Measurements from ENCODE around the gene GJA4.

Gene GJA4

DNA sequence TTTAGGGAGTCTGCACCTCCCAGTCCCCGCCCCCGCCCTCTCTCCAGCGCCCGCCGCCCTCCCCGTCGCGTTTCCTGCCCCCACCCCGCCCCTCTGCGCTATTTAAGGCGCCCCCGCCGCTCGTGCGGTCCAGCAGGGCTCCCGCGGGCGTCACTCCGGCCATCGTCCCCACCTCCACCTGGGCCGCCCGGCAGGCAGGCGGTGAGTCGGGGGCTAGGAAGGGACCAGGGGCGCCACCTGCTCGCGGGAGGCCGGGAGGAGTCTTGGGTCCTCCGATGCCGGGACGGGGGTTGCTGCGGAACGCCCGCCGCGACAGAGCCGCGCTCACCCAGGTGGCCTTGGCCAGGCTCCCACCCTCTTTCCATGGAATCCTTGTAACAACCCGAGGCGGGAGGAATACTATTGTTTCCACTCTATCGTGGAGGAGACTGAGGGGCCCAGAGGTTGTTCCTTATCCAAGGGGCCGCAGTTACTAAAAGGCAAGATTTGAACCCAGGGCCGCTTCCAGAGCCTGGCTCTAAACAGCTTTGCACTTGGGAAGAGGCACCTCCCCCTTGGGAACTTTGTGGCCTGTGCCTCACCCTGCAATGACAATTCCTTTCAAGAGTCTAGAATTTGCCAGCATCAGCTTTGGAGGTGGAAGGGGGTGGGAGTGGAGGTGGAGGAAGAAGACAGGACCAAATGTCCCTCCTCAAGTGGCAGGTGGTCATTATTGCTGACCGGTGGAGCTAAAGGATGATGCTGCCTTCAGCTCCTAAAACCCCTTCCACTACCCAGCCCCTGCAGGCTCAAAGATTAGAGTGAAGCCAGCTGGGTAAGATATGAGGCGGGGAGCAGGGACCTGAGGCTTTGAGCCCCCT lies at the start of gene GJA4:
Gene GJA4, plus strand, starts transcription at position 132 of the 860 bp plus-strand sequence. CDS start 1,215 bp downstream, outside the sequence.
- no peak for DNase-seq

DNA sequence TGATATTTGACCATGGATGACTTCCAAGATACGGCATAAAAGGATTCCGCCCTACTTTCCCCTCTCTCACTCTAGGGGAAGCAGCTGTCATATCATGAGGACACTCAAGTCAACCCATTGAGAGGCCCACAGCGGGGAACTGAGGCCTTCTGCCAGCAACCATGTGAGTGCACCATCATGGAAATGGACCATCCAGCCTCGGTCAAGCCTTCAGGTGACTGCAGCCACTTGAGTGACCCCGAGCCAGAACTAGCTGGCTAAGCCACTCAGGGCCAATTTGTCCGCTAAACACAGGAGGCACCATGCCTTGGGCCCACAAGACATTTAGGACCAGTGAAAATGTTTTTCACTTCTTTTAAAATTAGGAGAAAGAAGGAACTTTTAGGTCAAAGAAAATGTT lies 49.0 kb upstream of the GJA4 start:
- no peak for DNase-seq

DNA sequence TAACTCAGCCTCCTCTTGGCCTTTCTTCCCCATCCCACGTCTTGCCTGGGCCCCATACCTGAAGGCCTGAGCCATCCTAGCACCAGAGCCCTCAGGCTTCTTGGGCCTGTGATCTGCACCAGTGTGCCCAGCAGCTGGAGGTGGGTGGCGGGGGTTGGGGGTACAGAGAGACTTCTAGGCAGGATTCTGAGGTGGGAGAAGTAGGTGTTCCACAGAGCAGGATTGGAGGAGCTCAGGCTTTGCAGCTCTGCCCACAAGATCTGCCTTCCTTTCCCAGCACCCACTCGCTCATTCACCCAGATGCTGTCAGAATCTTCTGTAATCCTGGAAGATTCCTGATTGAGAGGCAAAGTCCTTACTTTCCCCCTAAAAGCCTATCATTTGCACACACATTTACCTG lies 47.9 kb upstream of the GJA4 start:
- DNase-seq, result no peak

DNA sequence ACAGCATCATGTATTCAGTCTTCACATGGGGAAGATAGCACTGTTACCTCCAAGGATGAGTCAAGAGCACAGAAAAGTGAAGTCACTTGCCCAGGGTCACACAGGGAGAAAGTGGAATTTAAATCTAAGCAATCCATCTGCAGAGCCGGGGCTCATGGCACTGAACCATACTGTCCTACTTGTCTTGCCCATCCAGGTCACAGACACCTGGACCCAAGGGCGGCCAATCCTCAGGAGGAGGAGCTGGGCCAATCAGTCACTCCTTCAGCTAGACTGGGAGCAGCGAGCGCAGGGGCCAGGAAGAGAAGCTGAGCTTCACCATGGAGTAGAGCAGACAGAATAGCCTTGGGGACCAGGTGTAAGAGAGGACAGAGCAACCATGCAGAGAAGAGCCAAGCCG lies 47.1 kb upstream of the GJA4 start:
- DNase-seq, result no peak

DNA sequence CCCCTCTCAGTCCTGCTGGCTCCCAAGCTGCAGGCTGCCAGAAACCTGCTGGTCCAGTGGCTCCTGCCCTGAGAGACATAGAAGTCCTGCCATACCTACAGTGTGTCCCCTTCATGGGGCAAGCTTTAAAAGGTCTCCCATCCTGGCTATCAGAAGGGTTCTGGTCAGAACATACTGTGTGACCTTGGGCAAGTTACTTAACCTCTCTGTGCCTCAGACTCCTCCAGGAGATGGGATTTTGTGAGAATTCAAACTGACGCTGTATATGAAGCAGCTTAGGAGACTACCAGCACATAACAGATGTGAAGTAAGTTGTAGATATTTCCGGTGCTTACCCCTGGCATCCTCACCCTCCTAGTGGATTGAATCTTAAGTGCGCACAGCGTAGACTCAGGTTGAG lies 46.7 kb upstream of the GJA4 start:
- DNase-seq, result no peak

DNA sequence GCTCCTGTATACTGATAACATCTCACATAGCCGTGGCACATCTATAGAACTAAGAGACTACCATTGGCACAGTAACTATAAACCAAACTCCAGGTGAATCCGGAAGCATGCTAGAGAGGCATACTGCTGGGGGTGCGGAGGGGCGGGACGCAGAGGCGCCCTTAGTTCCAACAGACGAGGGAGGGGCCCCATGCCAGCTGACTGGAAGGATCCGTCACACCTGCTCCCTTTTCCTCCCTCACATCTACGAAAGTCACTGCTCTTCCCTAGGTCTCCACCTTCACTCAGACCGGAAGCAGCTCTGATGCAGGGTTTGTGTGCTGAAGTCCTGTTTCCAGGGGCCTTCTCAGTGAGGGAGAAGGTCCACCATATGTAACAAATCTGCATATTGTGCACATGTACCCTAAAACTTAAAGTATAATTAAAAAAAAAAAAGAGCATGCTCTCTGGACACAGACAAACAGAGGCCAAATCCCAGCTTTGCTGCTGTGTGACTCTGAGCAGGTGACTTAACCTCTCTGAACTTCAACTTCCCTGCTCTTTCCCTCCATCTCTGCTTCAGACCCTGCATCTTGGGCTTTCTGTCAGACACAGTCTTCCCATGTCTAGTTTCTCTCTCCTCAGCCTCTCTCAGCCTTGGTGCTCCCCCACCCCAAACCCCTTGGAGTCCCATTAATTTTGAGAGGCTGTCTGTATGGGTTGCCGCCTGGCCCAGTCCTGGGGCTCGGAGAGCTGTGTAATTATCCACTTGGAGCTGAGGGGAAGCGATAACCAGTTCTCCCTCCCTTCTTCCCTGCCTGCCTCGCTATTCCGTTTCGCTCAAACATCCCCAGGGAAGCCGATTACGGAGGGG lies 45.8 kb upstream of the GJA4 start:
- DNase-seq, result no peak

DNA sequence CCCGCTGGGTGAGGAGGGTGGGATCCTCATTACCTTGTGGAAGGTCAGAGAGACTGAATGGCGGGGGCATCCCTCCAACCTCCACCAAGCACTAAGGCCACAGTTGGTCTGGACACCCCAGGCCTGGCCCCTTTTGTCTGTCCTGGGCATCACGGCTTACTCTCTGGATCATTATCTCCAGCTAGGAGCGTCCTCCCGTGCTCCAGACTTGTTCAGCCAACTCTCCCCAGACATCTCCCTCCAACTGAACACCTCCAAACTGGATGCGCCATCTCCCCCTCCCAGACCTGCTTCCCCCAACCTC lies 45.2 kb upstream of the GJA4 start:
- DNase-seq, result no peak

DNA sequence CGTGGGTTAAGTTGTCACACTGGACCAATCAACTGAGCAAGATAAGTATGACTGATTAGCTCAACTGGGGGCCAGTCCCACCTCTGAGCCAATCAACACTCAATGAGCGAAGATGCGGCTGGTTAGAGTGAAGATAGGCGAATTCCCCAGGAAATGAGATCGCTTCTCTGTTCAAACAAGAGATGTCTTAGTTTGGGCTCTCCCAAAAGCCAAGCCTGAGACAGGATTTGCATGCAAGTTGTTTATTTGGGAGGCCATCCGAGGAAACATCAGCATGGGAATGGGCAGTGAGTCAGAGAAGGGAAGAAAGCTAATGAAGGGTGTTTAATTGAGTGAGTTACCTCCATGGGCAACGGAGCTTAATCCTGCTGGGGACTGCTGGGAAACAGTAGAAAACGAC lies 42.8 kb upstream of the GJA4 start:
- DNase-seq, result no peak

DNA sequence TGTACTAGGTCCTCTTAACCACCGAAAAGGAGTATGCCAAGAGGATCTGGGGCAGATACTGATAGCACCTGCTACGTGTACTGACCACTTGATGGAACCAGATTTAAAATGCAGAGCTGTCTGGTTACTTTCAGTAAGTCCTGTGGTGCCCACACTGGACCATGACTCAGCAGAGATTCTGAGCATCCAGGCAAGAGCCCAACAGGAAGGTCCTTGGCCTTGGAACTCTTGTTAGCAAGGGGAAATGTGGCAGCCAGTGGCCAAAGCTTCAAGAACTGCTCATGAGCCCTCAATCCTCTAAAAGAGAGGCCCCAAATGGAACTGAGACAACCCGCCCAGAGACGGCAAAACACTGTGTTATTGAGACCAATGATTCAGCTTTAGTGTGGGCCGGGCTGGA lies 42.2 kb upstream of the GJA4 start:
- DNase-seq, result no peak

DNA sequence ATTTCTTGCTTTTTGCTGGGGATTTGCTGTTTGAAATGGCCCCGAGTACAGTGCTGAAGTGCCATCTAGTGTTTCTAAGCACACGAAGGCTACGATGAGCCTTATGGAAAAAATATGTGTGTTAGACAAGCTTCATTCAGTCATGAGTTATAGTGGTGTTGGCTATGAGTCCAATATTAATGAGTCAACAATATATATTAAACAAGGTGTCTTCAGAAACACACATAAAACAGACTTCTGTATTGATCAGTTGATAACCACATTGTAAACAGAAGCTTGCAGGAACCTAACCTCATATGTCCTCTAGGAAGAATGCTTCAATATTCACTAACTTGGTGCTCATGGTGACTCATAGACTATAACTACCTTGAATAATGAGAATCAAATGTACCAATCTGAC lies 39.6 kb upstream of the GJA4 start:
- no peak for DNase-seq

DNA sequence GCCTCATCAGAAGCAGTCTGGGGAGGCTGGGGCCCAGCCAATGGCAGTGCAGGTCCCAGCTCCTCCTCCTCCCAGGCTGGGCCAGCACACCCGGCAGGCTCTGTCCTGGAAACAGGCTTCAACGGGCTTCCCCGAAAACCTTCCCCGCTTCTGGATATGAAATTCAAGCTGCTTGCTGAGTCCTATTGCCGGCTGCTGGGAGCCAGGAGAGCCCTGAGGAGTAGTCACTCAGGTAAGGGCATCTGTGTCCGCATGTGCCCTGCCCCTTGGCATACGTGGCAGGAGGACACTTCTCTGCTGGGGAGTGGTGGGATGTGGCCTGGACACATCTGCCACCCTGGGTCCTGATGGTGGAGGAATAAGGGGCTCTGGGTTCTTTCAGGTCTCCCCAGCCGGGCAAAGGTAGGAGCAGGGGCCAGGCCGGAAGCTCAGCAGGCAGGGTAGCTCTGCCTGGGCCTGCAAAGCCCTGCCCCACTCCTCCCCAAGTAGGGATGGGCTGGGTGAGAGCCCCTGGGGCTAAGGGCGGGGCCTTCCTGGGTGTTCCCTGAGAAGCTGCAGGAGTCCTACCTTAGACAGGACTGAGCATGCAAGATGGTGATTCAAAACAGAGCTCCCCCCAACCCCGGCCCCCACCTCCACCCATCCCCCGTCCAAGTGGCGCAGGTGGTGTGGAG lies 37.7 kb upstream of the GJA4 start, which contains the start of gene GJB5:
Gene GJB5, plus strand, starts transcription at position 84 of the 674 bp plus-strand sequence. CDS start 2,284 bp downstream, outside the sequence.
- DNase-seq, result no peak

DNA sequence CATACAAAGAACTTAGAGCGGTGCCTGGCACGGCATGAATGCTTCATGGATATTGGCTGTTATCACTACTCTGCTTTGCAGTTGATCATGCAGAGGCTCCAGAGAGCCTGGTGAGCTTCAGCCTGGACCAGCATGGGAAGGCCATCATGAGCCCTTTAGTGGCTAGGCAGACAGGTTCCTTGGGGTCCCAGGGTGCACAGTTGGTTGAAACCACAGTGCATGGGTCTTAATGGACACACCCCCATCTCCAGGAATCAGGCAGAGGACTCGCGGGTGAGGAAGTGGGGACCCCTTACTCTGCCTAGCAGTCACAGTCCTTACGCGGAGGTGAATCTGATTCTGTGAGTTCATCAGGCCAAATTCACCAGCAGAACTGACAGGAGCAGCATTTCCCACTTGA lies 36.8 kb upstream of the GJA4 start:
- DNase-seq, result no peak

DNA sequence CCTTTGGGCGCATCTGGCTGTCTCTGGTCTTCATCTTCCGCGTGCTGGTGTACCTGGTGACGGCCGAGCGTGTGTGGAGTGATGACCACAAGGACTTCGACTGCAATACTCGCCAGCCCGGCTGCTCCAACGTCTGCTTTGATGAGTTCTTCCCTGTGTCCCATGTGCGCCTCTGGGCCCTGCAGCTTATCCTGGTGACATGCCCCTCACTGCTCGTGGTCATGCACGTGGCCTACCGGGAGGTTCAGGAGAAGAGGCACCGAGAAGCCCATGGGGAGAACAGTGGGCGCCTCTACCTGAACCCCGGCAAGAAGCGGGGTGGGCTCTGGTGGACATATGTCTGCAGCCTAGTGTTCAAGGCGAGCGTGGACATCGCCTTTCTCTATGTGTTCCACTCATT lies 35.4 kb upstream of the GJA4 start:
- DNase-seq, result no peak

DNA sequence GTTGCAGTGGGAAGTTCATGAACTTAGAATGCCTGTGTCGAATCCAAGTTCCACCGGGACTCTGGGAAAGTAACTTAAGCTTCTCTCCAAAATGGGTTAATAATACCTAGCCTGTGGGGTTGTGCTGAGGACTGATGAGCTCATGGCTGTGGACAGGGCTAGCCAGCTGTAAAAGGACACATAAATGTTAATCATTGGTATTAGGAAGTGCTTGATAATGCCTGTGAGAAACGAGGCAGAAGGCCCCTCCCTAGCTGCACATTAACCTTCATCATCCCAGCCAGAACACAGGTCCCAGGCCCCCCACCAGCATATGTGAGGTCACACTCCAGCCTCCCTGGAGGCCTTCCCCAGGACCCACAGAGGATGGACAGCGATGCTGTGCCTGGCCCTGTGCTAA lies 34.0 kb upstream of the GJA4 start:
- DNase-seq, result no peak

DNA sequence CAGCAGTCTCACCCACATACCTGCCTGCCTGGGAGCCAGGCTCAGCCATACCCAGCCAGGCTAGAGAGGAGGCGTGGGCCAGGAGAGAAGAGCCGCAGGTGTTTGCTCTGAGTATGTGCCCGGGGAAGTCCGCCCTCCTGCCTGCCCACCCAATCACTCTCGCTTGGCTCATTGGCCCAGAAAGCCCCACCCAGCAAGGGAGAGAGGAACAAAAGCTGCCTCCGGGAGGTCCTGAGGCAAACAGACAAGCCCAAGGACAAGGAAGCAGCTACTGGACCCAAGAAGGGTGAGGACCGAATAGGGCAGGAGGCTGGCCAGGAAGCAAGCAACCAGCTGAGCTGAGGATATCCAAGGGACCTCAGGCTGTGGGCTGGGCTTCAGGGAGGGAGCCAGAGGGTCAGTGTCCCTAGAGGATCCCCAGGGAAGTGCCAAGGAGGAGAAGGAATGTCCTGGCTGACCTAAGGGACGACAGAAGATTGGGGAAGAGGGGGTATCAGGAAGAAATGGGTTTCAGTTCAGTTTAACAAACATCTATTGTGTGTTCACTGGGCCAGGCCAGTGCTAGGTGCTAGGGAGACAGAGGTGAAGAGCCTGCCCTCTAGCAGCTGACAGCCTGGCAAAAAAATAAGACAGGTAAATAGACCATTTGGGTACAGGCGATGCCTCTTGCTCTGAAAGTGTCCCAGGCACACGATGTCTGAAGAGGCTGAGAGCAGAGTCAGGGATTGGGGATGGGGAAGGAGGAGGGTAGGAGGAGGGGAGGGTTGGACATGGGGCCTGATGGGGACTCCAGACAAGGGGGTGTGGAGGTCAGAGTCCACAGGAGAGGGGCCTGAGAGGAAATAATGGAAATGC lies 33.1 kb upstream of the GJA4 start, which contains the start of gene GJB4:
Gene GJB4, plus strand, starts transcription at position 238 of the 855 bp plus-strand sequence. CDS start 1,515 bp downstream, outside the sequence.
- DNase-seq, result no peak

DNA sequence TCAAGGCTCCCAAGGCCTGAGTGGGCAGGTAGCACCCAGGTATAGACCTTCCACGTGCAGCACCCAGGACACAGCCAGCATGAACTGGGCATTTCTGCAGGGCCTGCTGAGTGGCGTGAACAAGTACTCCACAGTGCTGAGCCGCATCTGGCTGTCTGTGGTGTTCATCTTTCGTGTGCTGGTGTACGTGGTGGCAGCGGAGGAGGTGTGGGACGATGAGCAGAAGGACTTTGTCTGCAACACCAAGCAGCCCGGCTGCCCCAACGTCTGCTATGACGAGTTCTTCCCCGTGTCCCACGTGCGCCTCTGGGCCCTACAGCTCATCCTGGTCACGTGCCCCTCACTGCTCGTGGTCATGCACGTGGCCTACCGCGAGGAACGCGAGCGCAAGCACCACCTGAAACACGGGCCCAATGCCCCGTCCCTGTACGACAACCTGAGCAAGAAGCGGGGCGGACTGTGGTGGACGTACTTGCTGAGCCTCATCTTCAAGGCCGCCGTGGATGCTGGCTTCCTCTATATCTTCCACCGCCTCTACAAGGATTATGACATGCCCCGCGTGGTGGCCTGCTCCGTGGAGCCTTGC lies 31.5 kb upstream of the GJA4 start:
- DNase-seq, result no peak

DNA sequence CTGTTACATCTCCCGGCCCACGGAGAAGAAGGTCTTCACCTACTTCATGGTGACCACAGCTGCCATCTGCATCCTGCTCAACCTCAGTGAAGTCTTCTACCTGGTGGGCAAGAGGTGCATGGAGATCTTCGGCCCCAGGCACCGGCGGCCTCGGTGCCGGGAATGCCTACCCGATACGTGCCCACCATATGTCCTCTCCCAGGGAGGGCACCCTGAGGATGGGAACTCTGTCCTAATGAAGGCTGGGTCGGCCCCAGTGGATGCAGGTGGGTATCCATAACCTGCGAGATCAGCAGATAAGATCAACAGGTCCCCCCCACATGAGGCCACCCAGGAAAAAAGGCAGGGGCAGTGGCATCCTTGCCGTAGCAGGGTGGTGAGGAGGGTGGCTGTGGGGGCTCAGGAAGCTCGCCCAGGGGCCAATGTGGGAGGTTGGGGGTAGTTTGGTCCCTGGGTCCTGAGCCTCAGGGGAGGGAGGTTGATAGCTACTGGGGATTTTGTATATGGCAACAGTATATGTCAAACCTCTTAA lies 31.0 kb upstream of the GJA4 start:
- DNase-seq, result no peak

DNA sequence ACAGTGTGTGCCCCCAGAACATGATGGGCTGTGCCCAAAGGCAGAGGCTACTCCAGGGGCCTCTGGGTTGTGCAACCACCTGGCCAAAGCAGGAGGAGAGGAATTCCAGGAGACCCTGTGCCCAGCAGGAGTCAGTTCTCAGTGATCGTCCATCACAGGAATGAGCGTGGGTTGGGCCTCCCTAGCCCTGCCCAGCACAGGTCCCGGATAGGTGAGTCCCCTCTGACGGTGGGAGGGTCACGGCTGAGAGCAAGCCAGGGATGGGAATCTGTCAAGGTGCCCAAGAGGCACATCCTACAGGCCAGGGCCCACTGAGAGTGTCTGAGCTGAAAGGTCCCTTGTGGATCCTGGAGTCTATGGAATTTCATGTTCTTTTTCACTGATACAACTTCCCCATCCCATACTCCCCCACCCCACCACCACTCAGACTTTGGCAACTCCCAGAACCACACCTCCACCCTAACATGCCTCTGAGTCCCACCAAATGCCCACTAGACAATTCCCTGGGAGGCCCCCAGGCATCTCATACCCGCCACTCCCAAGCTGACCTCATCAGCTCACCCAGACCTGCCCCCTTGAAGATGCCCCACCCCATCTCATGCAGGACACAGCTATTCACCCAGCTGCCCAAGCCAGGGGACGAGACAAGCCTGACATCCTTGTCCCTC lies 30.2 kb upstream of the GJA4 start:
- DNase-seq, result no peak

DNA sequence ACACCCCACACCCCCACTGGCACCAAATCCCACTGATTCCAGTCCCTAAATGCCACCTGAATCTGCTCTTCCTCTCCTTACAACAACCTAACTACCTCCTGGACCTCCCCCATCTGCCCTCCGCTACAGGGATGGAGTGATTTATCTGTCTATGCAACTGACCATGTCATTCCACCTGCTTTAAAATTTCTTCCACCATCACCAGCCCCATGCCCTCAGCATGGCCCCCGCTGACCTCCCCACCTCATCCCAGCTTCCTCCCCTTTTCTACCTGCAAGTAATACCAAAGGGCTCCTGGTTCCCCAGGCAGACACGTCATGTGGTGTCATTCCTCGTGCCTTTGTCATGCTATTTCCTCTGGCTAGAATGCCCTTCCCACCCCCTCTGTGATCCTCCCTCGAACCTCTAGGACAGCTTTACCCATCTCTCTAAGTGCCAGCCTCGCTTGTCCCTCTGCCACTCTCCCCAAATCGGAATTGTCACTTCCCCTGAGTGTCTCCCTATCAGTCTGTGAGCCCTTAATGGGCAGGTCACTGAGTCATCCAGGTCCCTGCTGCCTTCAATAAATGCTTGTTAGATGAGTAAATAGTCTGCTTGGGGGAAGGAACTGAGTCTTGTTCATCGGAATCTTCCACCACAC lies 29.5 kb upstream of the GJA4 start:
- no peak for DNase-seq

DNA sequence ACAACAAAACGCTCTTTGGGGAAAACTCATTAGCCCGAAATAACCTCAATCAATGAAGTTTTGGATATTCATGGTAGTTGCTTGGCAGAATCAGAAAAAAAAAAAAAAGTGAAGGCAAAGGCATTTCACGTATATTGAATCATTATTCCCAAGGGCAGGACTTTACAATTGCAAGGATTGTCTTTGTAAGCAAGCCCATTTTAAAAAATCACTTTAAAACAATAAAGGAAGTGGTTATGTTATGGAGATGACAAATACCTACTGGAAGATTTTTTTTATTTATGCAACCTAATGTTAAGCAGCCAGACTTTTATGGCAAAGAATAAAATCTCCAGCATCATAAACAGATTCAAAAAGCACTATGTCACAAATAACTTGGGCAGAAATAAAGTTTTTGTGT lies 23.9 kb upstream of the GJA4 start:
- DNase-seq, result no peak

All from hippocampal formation (tissue), 2 donors.